GM18907 (cell line): Measurements from ENCODE around the gene FBN2.
"Not testable (repeated sequence)": the region's sequence is repeated elsewhere in the genome, so short reads cannot be mapped to it uniquely, and the experiment has no call there.

ENCODE experiments used
- ATAC-seq: cut with Tn5 transposase; IDR thresholded peaks from one replicate; pipeline ENCODE4 v1.9.1; 2021; ENCODE audit warnings: mild to moderate bottlenecking, moderate library complexity; ENCODE audit not compliant: unreplicated experiment

Gene FBN2

GRCh38 chr5:128480158-128480557, 57.9 kb downstream of the FBN2 start:
- no peak for ATAC-seq

GRCh38 chr5:128478386-128479368, 59.4 kb downstream of the FBN2 start:
- no peak for ATAC-seq

- no peak for ATAC-seq
These were observed 60.1 kb downstream of the FBN2 start for GRCh38 chr5:128477944-128478343.

GRCh38 chr5:128475693-128476092, 62.4 kb downstream of the FBN2 start:
- no peak for ATAC-seq

GRCh38 chr5:128472919-128473318, 65.1 kb downstream of the FBN2 start:
- no peak for ATAC-seq

- no peak for ATAC-seq
These were observed 66.0 kb downstream of the FBN2 start for GRCh38 chr5:128472036-128472435.

- ATAC-seq = no peak
These were observed 67.4 kb downstream of the FBN2 start for GRCh38 chr5:128470663-128471062.

GRCh38 chr5:128469912-128470311, 68.1 kb downstream of the FBN2 start:
- ATAC-seq = no peak

GRCh38 chr5:128466980-128467379, 71.1 kb downstream of the FBN2 start:
- ATAC-seq = no peak

GRCh38 chr5:128466554-128466953, 71.5 kb downstream of the FBN2 start:
- no peak for ATAC-seq

- ATAC-seq = no peak
These were observed 73.4 kb downstream of the FBN2 start for GRCh38 chr5:128464596-128464995.

- ATAC-seq = no peak
These were observed 75.7 kb downstream of the FBN2 start for GRCh38 chr5:128462330-128462729.

GRCh38 chr5:128457147-128457915, 80.7 kb downstream of the FBN2 start:
- not testable (repeated sequence) for ATAC-seq

- ATAC-seq = no peak
These were observed 82.1 kb downstream of the FBN2 start for GRCh38 chr5:128455841-128456361.

GRCh38 chr5:128453121-128453520, 84.9 kb downstream of the FBN2 start:
- ATAC-seq = no peak

- not testable (repeated sequence) for ATAC-seq
These were observed 90.8 kb downstream of the FBN2 start for GRCh38 chr5:128447224-128447623.

- no peak for ATAC-seq
These were observed 96.1 kb downstream of the FBN2 start for GRCh38 chr5:128441941-128442350.

- no peak for ATAC-seq
These were observed 96.9 kb downstream of the FBN2 start for GRCh38 chr5:128441165-128441564.

GRCh38 chr5:128436749-128437188, 101.3 kb downstream of the FBN2 start:
- no peak for ATAC-seq

- no peak for ATAC-seq
These were observed 102.2 kb downstream of the FBN2 start for GRCh38 chr5:128435861-128436260.

GRCh38 chr5:128434993-128435392, 103.1 kb downstream of the FBN2 start:
- no peak for ATAC-seq
